KG1 (cell line): ENCODE measurements around the gene GEN1.

ENCODE experiments used
- DNase-seq: peaks from one replicate; lab custom pipeline; 2025; lab: John Stamatoyannopoulos, UW

Gene GEN1

DNA sequence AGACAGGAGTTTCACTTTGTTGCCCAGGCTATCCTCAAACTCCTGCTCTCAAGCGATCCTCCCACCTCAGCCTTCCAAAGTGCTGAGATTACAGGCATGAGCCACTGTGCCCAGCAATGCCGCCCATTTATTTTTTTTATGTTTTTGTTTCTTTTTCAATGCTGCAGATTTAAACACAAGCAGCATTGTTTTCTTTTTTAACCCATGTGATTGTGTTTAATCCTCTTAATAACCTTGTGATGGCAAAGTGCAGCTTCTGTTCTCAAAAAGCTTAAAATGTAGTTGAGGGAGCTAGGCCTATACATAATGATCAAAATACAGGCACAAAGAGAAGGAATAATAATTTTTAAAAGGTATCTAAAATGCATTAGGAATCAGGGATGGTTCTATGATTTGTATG, 73.8 kb downstream of the GEN1 start:
- no peak for DNase-seq

DNA sequence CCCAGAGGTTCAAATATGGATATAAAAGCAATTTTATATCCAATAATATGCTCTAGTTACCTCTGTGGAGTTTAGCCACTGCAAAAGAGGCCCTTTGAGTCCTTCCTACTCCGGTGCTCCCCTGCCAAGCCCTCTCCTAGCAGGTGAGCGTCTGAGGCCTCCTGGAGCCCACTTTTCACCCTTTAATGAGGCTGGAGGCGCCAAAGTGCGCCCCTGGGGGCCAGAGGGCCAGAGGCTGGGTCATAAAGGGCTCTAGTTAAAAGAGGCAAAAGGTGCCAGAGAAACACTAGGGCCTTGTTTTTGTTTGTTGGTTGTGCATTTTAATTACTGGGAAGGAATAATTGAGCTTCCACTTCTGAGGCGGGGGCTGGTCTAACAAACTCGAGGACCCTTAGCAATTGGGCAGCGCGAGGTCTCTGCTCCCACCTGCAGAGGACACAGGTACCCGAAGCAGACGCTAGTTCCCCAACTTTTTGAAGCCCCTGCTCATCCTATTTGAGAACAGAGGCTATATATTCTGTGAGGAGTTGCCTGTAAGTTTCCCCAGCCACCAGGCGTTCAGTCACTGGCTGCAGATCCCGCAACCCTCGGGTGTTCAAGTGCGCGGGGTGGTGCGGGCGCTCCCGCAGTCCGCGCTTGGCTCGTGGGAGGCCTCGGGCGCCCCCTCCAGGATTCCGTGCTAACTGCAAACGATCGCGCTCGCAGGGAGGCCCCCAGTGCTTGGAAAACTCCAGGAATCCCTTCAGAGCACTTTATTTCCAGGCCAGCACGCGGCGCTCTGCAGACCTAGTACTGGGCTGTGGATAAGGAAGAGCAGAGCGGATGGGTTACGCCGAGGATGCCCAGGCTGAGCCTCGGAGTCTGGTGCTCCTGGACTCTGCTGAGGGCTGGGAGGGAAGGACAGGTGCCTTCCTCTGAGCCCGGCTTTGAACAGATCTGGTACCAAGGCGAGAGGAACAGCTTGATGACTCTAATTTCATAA, 76.4 kb downstream of the GEN1 start:
- DNase-seq = no peak

DNA sequence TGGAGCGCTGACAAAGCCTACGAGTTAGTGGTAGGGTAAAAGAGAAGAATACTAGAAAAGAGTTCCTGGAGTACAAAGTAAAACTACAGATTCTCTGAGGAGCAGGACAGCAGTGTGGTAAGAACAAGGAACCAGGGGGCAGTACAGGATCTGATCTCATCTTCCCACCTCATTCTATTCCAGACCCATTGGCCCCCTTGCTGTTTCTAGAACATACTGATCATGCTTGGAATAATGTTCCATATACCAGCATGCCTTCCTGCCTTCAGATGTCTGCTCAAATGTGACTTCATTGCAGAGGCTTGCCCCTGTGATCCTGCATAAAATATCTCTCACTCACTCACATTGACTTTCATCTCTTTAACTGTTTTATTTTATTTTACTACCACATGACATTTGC, 81.6 kb downstream of the GEN1 start:
- DNase-seq = no peak
